K562 (cell line): ENCODE data around the gene MBD3. TPM values are rescaled to one million over a fixed set of nuclear protein-coding genes. Genes with fewer than 3 reads are reported as not detected.

Experiments
- ATAC-seq: fragments of 200-7000 bp; cut with Tn5 transposase; 3 replicates; pipeline ENCODE4 v1.9.1; 2020; ENCODE audit warnings: moderate library complexity
- BruUV-seq: library from RNA; stranded (reverse); fragments of 400-500 nt; replicated peaks from 2 replicates; lab custom pipeline; 2021; lab: Mats Ljungman, UMichigan
- CTCF ChIA-PET: fragments of 300-600 bp; formaldehyde crosslinking; extraction: SDS; loops from one replicate; lab custom pipeline; 2021; ENCODE audit warnings: low intra/inter-chr PET ratio; lab: Yijun Ruan, JAX
- POLR2A ChIA-PET: fragments of 300-600, 350-650 bp; sonication (Branson Sonifier 250); formaldehyde crosslinking; extraction: SDS; loops from one replicate; lab custom pipeline; 2021; ENCODE audit warnings: antibody characterized with exemption, inconsistent platforms; lab: Yijun Ruan, JAX
- DNase-seq, 4 experiments: peaks; one replicate each; pipeline versions ENCODE4 v3.0.0 to v3.0.0-alpha.2; 2011 to 2018; ENCODE audit warnings: low spot score in 3 of 4, mixed read lengths in 3 of 4; ENCODE audit errors: extremely low read depth in 1 of 4
- FAIRE-seq: peaks from 2 replicates; lab custom pipeline; 2011; peaks lifted over from hg19 to GRCh38; lab: Jason Lieb, UNC
- H2AFZ ChIP-seq: 2 replicates; pipeline ENCODE4 v1.6.0; 2011; ENCODE audit warnings: low read depth, low read length, control low read depth, inconsistent platforms
- H3K27ac ChIP-seq: fragments of 200-600 bp; 3 replicates; pipeline ENCODE4 v1.8.0; 2011; ENCODE audit warnings: low read depth, mild to moderate bottlenecking, control low read depth, inconsistent platforms, low read length, moderate library complexity, mixed read lengths; ENCODE audit errors: extremely low read depth
- H3K27me3 ChIP-seq, 2 experiments: fragments of 300-600 bp in 1 of 2; 2 replicates in 1 of 2; 3 replicates in 1 of 2; pipeline versions ENCODE4 v1.6.0 to v1.8.0; 2011; ENCODE audit warnings: inconsistent platforms in 2 of 2, low read length in 2 of 2, mild to moderate bottlenecking in 1 of 2, mixed read lengths in 1 of 2, moderate library complexity in 1 of 2; ENCODE audit not compliant: control insufficient read depth in 2 of 2, insufficient read depth in 2 of 2
- H3K36me3 ChIP-seq: fragments of 300-600 bp; 3 replicates; pipeline ENCODE4 v1.8.0; 2011; ENCODE audit warnings: mild to moderate bottlenecking, low read length, inconsistent platforms; ENCODE audit not compliant: control insufficient read depth, insufficient read depth
- H3K4me1 ChIP-seq, 2 experiments: fragments of 200-600 bp in 1 of 2; replicated peaks in 1 of 2; 2 replicates in 1 of 2; 3 replicates in 1 of 2; pipeline versions ENCODE4 v1.5.1 to v1.8.0; 2011; ENCODE audit warnings: inconsistent platforms in 2 of 2, low read length in 2 of 2, mild to moderate bottlenecking in 1 of 2, mixed read lengths in 1 of 2, moderate library complexity in 1 of 2; ENCODE audit not compliant: control insufficient read depth in 2 of 2, insufficient read depth in 2 of 2
- H3K4me2 ChIP-seq: 2 replicates; pipeline ENCODE4 v1.6.1; 2011; ENCODE audit warnings: low read length, control low read depth, inconsistent platforms, mixed read lengths; ENCODE audit not compliant: insufficient read depth
- H3K4me3 ChIP-seq: fragments of 200-600 bp; sonication (generic), shearing (Covaris generic); 2 replicates; pipeline ENCODE4 v1.5.1; 2016; ENCODE audit warnings: control low read depth, inconsistent platforms
- H3K79me2 ChIP-seq: fragments of 200-600 bp; 3 replicates; pipeline ENCODE4 v1.8.0; 2011; ENCODE audit warnings: low read length, inconsistent platforms; ENCODE audit not compliant: control insufficient read depth, insufficient read depth
- H3K9ac ChIP-seq, 2 experiments: 2 replicates each; pipeline versions ENCODE4 v1.6.0 to v1.6.1; 2011; ENCODE audit warnings: low read depth in 2 of 2, low read length in 2 of 2, control low read depth in 1 of 2, inconsistent platforms in 1 of 2, mild to moderate bottlenecking in 1 of 2, mixed read lengths in 1 of 2; ENCODE audit not compliant: insufficient read depth in 1 of 2
- H3K9me1 ChIP-seq: one replicate; pipeline ENCODE4 v1.6.0; 2011; ENCODE audit warnings: inconsistent platforms, mild to moderate bottlenecking, low read length, moderate library complexity; ENCODE audit not compliant: control insufficient read depth, insufficient read depth
- H3K9me3 ChIP-seq: replicated peaks from 2 replicates; pipeline ENCODE4 v1.5.1; 2011; ENCODE audit warnings: low read depth, low read length, inconsistent platforms; ENCODE audit not compliant: control insufficient read depth, insufficient read depth
- H4K20me1 ChIP-seq: replicated peaks from 2 replicates; pipeline ENCODE4 v1.6.1; 2011; ENCODE audit warnings: low read length, inconsistent platforms, mixed read lengths; ENCODE audit not compliant: control insufficient read depth, insufficient read depth
- BCOR ChIP-seq: fragments of 450-650 bp; IDR thresholded peaks from 2 replicates; pipeline ENCODE4 v1.6.1; 2016
- CBFA2T2 ChIP-seq: fragments of 450-650 bp; conservative IDR thresholded peaks from 2 replicates; pipeline ENCODE4 v1.6.1; 2017; ENCODE audit warnings: mild to moderate bottlenecking
- EGR1 ChIP-seq: fragments of 450-650 bp; conservative IDR thresholded peaks from 2 replicates; pipeline ENCODE4 v1.6.1; 2017; ENCODE audit warnings: mild to moderate bottlenecking
- HEY1 ChIP-seq: fragments of 250-450 bp; sonication (Bioruptor Pico); IDR thresholded peaks from 2 replicates; pipeline ENCODE4 v1.5.0; 2020; ENCODE audit warnings: mild to moderate bottlenecking, moderate library complexity, borderline replicate concordance
- RBM25 ChIP-seq: fragments of 200-400 bp; formaldehyde crosslinking; IDR thresholded peaks from 2 replicates; pipeline ENCODE4 v1.6.1; 2018; ENCODE audit warnings: low read length, low read depth, moderate library complexity; ENCODE audit not compliant: severe bottlenecking
- SMAD4 ChIP-seq: fragments of 250-450 bp; sonication (Bioruptor Pico); conservative IDR thresholded peaks from 2 replicates; pipeline ENCODE4 v1.8.0; 2021; ENCODE audit warnings: inconsistent platforms, mild to moderate bottlenecking, moderate library complexity
- ZFPM2 ChIP-seq: fragments of 250-450 bp; sonication (Bioruptor Pico); IDR thresholded peaks from 2 replicates; pipeline ENCODE4 v1.5.1; 2022; ENCODE audit warnings: mild to moderate bottlenecking
- ZNF121 ChIP-seq: sonication (generic); formaldehyde crosslinking; conservative IDR thresholded peaks from 2 replicates; pipeline ENCODE4 v1.8.0; 2022; ENCODE audit warnings: missing genetic modification reagents
- WGBS: fragments of 100-300 bp; shearing (Covaris generic); methylation state at CpG from one replicate; pipeline ENCODE4 v1.1.6; 2016; ENCODE audit warnings: low coverage, mixed read lengths; ENCODE audit not compliant: insufficient coverage; ENCODE audit errors: missing lambda C conversion rate; 5-methylcytosine and 5-hydroxymethylcytosine counted together
- in situ Hi-C: fragments of 300-500 bp; cut with MboI; formaldehyde crosslinking; loops from 4 replicates; pipeline ENCODE4 v1.15.0; 2018; ENCODE audit warnings: inconsistent platforms, mixed read lengths
- intact Hi-C: fragments of 100-400 bp; cut with micrococcal nuclease; formaldehyde crosslinking; loops from 2 replicates; pipeline ENCODE4 v1.14.2; 2022
- polyA plus RNA-seq, 8 experiments: library from polyadenylated mRNA; depleted of rRNA in 4 of 8; stranded (reverse) in 5 of 8; unstranded in 3 of 8; fragments of >200 nt; fragmentation: Nextera tagmentation in 2 of 8; fragmentation: Illumina TruSeq in 1 of 8; extraction: Ambion mirVana in 2 of 8; extraction: Trizol in 1 of 8; gene quantifications; 2 replicates each; pipeline versions ENCODE4 v1.2.1 to v1.2.3, GENCODE V29; 2011 to 2014; ENCODE audit warnings: inconsistent platforms in 1 of 8, missing spikeins in 1 of 8
- total RNA-seq, 7 experiments: library from RNA; depleted of rRNA in 6 of 7; stranded (reverse); fragments of >200 nt in 6 of 7; fragmentation: Illumina TruSeq in 2 of 7; extraction: Trizol in 2 of 7; gene quantifications; 2 replicates each; pipeline versions ENCODE4 v1.2.1 to v1.2.3, GENCODE V29; 2011 to 2021; ENCODE audit warnings: low replicate concordance in 1 of 7
- TF ChIP-seq, protein P1 (sequence below): fragments of 250-450 bp; sonication (Bioruptor Pico); IDR thresholded peaks from 2 replicates; pipeline ENCODE4 v1.6.1; 2021; ENCODE audit warnings: mild to moderate bottlenecking

Gene MBD3
- total and polyA plus RNA-seq, 9 of the 15 experiments (the other 6 are each of a cell fraction or from before 2014, with no cell fraction given) = 0.24 to 137 (median 30.9) TPM

DNA sequence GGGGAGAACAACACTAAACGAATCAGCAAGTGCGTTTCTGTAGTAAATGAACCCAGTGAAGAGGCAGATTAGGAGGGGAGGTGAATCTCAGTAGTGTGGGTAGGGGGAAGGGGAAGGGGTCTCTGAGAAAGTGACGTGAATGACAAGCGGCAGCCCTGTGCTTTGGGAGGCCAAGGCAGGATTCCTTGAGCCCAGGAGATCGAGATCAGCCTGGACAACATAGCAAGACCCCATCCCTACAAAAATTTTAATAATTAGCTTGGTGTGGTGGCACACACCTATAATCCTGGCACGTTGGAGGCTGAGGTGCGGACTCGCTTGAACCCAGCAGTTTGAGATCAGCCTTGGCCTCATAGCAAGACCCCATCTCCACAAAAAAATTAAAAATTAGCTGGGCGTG is 60.7 kb downstream of the MBD3 start:
- Histone ChIP-seq H3K9me3 (no peaks in the 10 kb centered on the region), H3K27ac (no peak overlapping the region), H3K4me2 (no peak overlapping the region), H3K9ac (no peak overlapping the region), H2AFZ (no peak overlapping the region), H3K4me3 (no peak overlapping the region), H3K9me1 (no peaks in the 10 kb centered on the region), H4K20me1 (no peaks in the 10 kb centered on the region), H3K36me3 (no peaks in the 10 kb centered on the region), H3K79me2 (no peaks in the 10 kb centered on the region), H3K4me1 (peaks cover 0 to 22% of the 10 kb centered on the region in 2 experiments; a peak in 2 of 5 replicates), H3K27me3 (peaks cover 9 to 27% of the 10 kb centered on the region in 2 experiments; a peak in 2 of 5 replicates)
- intact Hi-C loops = no loop called here
- BruUV-seq = no TSS peak
- ATAC-seq (no peak), DNase-seq (no peak), FAIRE-seq (no peak)
- 21% methylated on average over 6 of the region's 9 CpGs for WGBS
- POLR2A ChIA-PET = interaction anchor here (0.5 to 0.6 kb wide), 2 partner anchors 266 to 333 kb away, joined by 3 read pairs; no protein-coding TSS in a partner anchor
- CTCF ChIA-PET = interaction anchor here (0.6 kb wide), 1 partner anchor 1123 kb away, joined by 3 read pairs; no protein-coding TSS in a partner anchor
- in situ Hi-C loops = no loop called here
- TF ChIP-seq RBM25 (peak; percentile 36), EGR1 (no peak), CBFA2T2 (no peak), BCOR (peak; percentile 51; the same call in 1 of the 2 replicates), HEY1 (CRISPR knock-in tag) (no peak), SMAD4 (CRISPR knock-in tag) (no peak), ZNF121 (CRISPR knock-in tag) (peak; percentile 96), ZFPM2 (CRISPR knock-in tag) (no peak)
- TF ChIP-seq, protein P1, sequence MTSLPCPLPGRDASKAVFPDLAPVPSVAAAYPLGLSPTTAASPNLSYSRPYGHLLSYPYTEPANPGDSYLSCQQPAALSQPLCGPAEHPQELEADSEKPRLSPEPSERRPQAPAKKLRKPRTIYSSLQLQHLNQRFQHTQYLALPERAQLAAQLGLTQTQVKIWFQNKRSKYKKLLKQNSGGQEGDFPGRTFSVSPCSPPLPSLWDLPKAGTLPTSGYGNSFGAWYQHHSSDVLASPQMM (CRISPR knock-in tag) = no peak
